ENCODE measurements around the gene SMYD5.

The SMYD5 gene

GRCh38 chr2:73175663-73176204 is 38.3 kb upstream of the SMYD5 start:
- peak overlapping the region; percentile 82 for H3K27ac ChIP-seq
- no peak for TF ChIP-seq ZFX (IDR thresholded peaks at IDR 0.05; ENCODE audit: borderline replicate concordance)
- TF ChIP-seq CTCF (IDR thresholded peaks at IDR 0.05), result no peak

- no peak for TF ChIP-seq ZFX (IDR thresholded peaks at IDR 0.05; ENCODE audit: borderline replicate concordance)
- TF ChIP-seq CTCF (IDR thresholded peaks at IDR 0.05), result no peak
- peak overlapping the region; percentile 82 for H3K27ac ChIP-seq
These were observed 37.7 kb upstream of the SMYD5 start for GRCh38 chr2:73176205-73176880.

- TF ChIP-seq ZFX (IDR thresholded peaks at IDR 0.05; ENCODE audit: borderline replicate concordance) (no peak), CTCF (IDR thresholded peaks at IDR 0.05) (peak; percentile 99)
- peak overlapping the region; percentile 82 for H3K27ac ChIP-seq
These were observed 37.0 kb upstream of the SMYD5 start for GRCh38 chr2:73176881-73177644.

DNA sequence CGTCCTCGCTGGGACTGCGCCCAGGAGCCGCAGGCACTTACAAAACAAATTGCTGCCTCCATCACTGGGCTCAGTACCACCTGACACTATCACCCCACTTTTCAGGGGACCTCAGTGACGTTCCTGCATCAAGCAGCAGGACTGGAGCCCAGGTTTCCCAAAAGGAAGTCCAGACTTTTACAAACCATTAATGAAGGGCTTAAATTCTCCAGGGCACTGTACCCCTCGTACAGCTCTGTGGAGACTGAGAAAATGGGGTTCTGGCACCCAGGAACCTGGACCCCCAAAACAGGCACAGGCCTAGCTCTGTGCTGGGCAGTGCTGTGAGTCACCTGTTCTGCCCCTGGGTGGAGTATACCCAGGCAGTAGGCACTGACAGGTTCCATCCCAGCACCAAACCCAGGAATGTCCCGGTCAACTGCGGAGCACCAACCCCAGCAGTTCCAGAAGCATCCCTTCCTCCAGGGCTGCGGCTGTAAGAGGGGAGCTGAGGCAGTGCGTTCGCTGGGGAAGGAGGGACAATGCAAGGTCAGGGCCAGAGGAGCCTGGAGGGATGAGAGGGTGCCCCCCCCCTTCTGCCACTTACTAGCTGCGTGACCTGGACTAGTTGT is 36.3 kb upstream of the SMYD5 start:
- TF ChIP-seq ZFX (IDR thresholded peaks at IDR 0.05; ENCODE audit: borderline replicate concordance) (no peak), CTCF (IDR thresholded peaks at IDR 0.05) (peak; percentile 77)
- H3K27ac ChIP-seq, result peak overlapping the region; percentile 82

- H3K27ac ChIP-seq, result no peak overlapping the region
- TF ChIP-seq ZFX (IDR thresholded peaks at IDR 0.05; ENCODE audit: borderline replicate concordance) (no peak), CTCF (IDR thresholded peaks at IDR 0.05) (no peak)
These were observed 28.1 kb upstream of the SMYD5 start for GRCh38 chr2:73185965-73186364.

GRCh38 chr2:73187549-73187948 is 26.5 kb upstream of the SMYD5 start:
- no peak overlapping the region for H3K27ac ChIP-seq
- TF ChIP-seq ZFX (IDR thresholded peaks at IDR 0.05; ENCODE audit: borderline replicate concordance) (no peak), CTCF (IDR thresholded peaks at IDR 0.05) (no peak)
